IPS-NIHi7 (cell line): ENCODE results near the gene FYCO1.

Experiments
- DNase-seq: peaks from one replicate; pipeline ENCODE4 v3.0.0; 2012; ENCODE audit warnings: mixed read lengths; ENCODE audit errors: extremely low spot score

Gene FYCO1

DNA sequence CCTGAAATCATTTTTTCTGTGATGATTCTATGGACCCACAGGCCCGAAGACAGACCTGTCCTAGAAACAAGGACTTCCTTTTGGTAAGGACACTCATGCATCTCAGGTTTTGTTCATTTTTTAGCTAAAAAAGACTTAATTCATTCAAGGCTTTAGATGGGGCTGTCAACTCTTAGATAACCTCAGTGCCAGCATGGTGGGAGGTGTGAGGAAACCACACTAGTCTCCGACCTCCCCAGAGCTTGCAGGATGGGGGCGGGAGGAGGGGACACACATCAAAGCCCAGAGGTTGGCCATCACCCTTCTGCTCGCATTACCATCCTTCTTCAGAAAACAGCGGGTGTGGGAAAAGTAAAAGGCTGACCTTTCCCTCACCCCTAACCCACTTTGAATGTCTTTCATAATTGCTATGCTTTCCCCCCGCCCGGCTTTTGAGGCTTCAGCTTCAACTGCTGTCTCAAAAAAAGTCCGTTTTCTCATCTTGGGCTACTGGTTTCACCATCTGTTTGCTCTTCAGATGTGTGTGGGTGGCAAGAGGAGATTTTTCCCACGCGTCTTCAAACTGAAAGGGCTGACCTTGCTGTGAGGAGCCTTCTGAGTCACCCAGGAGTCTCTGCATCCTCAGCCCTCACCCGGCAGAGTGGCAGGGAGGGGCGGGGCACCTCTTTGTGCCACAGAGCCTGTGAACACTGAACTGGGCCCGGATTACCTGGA, 79.9 kb downstream of the FYCO1 start:
- DNase-seq: peak; percentile 57

DNA sequence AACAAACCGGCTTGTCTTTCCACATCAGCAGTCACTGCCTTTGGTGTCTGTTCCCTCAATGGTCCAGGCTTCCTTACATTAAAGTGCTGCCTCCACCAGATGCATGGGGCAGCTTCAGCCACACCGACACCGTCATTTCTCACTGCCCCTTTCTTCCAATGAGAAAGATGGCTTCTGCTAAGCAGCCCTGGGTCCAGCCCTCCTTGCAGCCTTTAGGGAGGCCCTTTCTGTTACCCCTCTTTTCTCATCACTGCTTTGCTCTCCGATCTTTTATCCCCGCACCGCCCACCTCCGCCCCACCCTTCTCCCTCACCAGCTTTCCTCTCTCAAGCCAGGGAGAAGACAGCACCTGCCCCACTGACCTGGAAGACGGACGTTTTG, 80.6 kb downstream of the FYCO1 start:
- DNase-seq: no peak

DNA sequence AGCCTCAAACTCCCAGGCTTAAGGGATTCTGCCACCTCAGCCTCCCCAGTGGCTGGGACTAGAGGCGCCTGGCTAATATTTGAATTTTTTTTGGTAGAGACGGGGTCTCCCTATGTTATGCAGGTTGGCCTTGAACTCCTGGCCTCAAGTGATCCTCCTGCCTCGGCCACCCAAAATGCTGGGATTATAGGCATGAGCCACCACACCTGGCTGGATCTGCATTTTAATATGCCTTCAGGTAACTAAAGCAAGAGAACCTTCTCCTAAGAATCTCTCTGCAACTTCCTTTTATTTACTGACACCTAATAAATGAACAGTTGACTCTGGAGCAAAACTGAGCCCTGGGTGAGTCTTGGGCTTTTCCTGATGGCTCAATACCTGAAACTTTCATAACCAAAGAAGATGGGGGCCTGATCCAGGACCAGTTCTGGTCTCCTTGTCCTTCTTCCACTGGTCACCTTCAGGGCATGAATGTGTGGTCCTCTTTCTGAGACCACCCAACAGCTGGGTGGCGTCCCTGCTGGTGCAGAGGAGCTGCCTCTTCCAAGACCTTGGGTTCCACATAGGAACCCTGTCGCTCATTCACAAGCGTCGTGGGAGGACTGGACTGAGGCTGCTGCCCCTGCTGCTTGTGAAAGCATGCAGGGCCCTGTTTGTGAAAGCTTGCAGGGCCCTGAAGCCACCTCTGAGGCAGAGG, 81.1 kb downstream of the FYCO1 start:
- no peak for DNase-seq

DNA sequence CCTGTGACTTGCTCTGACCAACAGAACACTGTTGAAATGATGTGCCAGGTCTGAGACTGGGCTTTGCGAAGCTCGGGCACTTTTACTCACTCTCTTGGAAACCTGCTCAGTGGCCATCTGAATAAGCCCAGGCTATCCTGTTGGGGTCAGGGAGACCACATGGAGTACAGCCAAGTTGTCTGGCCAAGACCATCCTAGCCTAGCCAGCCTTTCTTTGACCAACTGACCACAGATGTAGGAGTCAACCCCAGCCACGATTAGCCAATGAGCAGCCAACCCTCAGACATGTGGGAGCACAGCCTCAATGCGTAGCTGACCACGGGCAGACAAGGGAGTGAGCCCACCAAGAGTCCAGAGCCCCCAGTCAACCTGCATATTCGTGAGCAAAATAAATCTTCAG, 83.2 kb downstream of the FYCO1 start:
- DNase-seq: no peak

DNA sequence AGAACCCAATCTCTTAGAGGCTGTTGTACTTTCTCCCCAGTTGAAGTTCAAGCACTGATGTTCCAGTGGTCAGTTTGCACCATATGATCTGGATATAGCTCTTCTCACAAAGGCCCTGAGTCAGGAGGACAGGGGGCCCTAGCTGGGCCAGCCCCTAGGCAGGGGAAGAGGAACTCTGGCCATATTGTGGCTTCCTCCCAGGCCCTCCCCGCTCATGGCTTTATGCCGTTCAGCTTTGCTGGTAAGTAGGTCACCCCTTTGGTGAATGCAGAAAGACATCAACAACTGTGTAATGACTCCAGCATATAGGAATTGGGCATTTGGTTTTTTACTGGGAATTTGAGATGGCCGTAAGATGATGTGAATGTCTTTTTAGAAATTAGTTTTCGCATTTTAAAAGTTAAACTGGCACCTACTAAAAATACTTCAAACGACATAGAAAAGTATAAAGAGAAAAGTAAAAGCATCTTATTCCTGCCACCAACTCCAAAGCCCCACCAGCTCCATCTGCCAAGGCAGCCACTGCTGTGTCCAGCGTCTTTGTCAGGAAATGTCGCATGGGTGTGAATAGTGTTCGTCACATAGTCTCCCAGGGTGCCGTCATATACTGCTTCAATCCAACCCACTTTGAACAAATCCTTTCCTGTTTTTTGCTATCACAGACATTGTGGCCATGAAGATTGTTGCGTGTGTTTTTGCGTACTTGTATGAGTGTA, 84.0 kb downstream of the FYCO1 start:
- DNase-seq: no peak

DNA sequence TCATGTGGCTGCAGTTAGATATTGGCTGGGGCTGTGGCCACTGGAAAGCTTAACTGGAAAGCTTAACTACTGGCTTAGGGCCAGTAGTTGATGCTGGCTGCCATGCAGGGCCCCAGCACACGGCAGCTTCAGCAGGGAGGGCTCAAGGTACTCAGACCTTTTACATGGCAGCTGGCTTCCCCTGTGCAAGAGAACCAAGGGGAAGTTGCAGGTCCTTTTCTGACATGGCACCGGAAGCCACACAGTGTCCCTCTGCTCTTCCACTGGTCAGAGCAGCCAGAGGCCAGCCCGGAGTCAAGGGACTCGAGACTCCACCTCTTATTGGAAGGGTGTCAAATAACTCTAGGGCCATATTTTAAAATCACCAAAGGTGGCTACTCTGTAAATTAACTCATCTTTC, 84.7 kb downstream of the FYCO1 start:
- DNase-seq: no peak

DNA sequence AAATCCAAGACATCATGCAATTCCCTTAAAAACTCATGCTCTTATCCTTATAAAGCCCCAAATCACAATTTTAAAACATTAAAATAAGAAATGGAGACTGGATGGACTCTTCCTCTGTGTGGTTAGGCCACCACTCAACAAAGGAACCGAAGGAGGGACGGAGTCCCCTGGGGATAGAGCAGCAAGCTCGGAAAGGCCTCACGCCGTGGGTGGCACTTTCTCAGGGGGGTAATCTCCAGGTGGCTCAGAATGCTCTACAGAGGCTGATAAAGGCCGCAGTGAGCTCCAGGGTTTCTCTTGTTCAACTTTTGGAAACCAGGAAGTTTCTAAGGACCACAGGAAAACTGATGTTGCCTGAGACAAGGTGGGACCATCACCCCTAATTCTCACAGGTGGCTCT, 86.1 kb downstream of the FYCO1 start:
- no peak for DNase-seq

DNA sequence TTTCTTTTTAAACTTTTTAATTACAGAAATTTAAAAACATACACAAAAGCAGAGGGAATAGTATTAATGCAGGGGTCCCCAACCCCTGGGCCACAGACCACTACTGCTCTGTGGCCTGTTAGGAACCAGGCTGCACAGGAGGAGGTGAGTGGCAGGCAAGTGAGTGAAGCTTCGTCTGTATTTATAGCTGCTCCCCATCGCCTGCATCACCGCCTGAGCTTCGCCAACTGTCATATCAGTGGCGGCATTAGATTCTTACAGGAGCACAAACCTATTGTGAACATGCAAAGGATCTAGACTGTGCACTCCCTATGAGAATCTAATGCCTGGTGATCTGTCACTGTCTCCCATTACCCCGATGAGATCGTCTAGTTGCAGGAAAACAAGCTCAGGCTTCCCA, 86.9 kb downstream of the FYCO1 start:
- no peak for DNase-seq

DNA sequence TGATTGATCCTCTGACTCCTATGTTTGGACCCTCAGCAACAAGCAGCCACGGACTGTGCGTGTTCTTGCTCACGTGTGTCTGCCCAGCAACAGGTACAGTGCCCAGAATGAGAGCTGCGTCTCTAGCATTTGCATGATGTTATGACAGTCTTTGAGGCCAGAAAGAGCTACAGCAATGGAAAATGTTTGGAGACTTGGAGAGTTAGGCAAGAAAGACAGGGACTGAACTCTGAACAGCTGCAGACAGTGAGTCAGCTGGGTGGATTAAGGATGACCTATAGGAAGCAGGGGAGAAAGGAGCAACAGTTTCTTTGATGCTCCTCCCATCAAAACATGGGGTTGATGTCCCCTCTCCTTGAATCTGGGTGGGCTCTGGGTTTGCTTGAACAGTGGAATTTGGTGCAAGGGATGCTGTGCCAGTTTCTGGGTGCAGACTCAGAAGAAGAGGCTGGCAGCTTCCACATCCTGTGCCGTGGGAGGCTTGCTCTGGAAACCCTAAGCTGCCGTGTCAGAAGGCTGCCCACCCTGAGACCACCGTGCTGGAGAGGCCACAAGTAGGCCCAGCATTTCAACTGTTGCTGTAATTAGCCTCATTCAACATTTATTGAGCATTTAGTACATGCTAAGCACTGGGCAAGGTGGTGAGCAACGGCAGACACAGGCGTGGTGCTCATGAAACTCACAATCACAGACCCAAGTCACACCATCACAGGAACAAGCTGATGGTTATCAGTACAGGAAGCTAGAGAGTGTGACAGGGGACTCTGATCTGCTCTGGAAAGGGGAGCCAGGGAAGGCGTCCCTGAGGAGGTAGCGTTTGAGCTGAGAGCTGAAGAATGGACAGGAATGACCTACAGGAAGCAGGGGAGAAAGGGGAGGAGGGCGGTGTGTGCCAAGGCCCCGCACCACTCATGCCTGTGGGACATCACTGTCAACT, 87.6 kb downstream of the FYCO1 start:
- DNase-seq: no peak

DNA sequence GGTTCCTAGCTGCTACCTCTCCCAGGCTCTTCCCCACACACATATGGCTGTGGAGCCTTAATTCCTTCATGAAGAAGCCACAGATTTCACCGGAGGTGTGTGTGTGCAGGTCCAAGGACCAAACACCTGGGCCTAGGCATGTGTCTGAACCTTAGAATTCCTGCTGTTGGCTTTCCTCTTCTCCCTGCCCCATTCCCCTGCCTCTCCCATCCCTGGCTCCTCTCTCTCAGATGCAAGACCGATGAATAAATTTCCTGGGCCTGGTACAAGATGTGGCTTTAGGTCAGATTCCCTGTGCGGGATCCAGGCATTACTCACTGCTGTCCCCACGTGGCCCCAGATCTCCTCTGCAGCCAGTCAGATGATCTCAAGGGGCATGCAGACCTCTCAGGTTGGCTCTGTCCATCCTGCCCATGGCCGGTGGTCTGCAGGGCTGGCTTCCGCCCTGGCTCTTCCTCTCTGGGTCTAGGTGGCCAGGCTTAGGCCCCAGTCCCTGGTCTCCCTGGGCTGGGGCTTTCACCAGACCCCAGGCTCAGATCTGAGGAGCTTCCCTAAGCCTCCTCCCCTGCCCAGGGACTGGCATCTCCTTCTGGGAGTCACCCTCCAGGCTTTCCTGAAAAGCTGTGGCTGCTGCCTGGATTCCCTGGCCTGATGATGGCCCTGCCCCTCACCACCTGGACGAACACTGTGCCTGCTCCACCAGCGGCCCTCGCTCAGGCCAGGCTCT, 88.8 kb downstream of the FYCO1 start:
- peak; percentile 74 for DNase-seq

DNA sequence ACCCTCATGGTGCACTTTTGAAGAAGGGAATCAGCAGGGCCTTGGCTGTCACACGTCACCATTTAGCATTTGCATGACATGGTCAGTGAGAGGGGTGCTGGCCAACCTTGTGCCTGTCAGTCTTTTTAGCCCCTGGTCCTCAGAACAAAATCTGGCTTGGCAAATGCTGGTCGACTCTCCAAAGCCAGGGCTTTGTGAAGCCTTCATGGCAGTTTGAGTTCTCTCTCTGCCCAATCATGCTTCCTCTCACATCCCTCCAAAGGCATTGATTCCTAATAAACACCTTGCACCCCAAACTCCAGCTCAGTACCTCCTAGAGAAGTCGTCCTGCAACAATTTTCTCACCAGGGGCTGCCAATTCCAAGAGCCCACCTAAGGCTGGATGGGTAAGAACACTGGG, 89.9 kb downstream of the FYCO1 start:
- no peak for DNase-seq

DNA sequence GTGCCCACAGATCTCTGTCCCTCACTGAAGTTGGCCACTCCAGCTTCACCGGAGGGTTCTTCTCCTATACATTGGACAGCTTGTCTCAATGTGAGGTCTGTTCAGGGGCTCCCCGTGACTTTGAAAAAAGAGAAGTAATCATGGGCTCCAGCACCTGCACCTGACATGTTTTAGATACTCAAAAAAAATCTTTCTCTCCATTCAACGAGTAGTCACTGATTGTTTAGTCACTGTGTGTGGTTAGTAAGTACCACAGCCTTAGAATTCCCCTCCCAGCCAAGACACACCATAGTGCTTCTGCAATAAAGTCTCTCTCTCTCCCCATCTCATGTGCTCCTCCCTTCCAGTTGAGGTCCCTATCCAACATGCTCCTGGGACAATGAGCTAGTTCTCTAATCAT, 90.7 kb downstream of the FYCO1 start:
- DNase-seq: no peak

DNA sequence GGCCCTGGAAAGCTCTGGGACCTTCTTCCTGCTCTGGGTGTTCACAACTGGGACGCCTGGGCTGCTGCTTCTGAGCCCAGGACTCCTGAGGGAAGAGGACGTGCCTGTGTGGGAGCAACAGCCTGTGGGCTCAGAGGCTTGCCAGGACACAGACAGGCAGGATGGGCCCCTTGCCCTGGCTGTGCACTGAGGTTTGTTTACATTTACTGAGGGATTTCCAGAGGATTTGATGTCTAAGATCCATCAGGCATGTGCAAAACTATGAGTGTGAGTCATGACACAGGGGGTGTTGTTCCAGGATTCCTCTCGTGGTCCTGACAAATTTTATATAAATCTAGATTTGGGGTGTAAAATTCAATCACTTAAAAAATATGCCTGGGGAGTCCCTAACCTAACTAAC, 98.7 kb downstream of the FYCO1 start:
- DNase-seq: no peak

DNA sequence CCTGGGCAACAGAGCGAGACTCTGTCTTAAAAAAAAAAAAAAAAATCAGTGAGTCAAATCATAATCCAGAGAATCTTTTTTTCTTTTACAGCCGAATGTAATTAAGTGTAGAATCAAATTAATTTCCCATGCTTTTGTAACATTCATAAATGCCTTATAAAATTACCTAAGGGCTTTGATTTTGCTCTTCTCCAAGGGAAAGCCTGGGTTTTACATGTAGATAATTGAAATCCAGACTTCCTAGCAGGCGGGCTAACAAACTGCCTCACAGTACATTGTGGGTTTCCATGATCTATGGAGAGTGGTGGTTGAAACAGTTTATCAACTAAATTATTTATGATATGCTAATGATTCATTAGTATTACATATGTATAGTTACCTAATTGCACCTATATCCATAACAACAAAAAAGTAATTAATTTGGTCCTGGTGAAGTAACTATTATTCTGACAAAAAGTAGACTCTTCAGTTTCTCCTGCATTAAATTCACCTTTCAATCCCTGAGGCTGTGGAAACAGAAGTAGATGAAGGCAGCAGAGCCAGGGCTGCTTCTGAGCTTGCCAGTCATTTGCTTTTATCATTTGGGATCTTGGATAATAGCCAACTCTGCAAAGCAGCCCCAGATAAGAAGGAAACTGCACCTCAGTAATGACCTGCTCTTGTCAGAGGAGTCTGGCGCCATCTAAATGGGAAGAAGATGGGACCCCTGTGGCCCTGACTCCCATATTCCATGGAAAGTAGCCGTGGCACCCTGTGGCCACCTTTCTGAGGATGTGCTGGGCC, 99.7 kb downstream of the FYCO1 start:
- no peak for DNase-seq

DNA sequence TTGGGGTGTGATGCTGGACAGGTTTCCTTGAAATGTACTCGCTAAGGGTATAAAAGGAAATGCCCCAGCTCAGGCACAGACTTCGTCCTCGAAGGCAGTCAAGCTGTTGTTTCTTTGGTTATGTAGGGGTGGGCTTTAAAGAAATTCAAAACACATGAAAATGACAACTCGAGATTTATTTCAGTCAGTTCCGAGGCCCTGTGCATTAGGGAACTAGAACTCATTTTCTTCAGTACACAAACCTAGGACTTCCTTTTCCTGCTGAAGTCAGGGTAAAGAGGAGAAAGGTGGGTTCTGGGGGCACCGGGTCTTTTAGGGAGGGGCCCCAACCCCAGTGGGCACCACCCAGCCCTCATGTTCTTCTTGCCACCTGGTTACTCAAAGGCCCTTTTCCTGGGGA, 101.6 kb downstream of the FYCO1 start:
- no peak for DNase-seq

DNA sequence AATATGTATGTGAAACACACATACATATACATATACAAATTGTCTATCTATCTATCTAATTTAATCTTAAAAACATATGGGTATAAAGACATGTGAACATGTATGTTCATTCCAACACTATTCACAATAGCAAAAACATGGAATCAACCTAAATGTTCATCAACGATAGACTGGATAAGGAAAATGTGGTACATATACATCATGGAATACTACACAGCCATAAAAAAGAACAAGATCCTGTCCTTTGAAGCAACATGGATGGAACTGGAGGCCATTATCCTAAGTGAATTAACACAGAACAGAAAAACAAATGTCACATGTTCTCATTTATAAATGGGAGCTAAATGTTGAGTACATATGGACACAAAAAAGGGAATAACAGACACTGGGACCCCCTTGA, 103.5 kb downstream of the FYCO1 start:
- no peak for DNase-seq

DNA sequence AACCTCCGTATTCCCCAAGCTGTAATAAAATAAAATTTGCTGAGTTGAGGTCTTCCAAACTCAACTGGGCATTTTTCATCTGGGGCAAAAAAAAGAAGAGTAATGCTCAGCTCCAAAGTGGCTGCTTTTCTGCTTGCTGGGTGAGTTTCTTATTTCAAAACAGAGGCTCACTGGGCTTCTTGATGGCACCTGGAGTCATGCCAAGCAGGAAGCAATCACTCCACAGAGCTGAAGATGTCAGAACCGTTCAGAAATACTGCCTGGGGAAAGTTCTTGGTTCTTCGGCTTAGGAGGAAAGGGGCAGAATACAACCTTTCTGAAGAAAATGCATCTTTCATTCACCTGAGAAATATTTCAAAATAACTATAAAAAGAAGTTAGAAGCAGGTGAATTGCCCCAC, 105.2 kb downstream of the FYCO1 start:
- DNase-seq: no peak

DNA sequence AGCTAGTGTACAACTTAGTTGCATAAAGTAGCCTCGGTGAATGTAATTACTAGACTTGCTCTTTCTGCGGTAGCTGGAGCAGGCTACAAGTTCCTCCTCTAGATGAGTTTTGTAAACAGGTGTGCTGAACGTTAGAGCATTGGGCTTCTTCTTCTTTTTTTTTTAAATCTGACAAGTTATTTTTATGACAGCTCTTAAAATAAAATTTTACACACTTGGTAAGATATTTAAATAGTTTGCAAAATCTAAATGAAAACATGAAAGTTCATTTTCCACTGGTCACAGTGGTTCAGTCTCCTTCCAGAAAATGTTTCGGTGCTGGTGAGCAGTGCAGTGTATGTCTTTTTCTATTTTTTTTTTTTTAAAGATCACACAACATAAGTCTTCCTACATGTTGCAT, 106.3 kb downstream of the FYCO1 start:
- no peak for DNase-seq

DNA sequence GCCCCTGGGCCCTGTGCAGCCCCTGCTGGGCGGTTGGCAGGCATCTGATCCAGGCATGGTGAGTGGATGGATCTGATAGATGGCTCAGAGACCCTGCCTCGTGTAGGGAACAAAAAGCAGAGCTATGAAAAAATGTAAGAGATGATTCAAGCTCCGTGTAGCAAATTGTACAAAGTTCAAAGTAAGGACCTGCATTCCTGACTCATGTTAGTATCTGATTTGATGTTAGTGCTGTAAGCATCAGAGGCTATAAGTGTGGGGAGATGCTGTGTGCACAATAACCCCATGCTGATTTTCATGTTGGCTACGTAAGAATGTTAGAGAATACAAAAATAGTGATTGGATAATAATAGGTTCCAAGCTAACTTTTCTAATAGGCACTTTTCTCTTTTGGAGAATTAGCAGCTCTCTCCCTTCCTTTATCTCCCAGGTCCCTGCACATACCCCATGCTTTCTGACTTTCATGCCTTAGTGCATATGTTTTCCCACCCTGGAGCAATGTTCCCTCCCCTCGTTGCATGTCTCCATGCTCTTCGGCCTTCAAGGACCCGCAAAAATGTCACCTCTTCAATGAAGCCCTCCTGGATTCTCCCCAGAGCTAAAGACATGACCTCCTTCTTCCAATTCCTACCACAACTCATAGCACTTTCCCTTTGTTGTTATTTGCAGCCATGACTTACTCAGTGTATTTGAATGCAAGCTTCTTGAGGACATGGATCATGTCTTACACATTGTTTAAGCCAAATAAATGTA, 107.7 kb downstream of the FYCO1 start:
- DNase-seq: no peak

DNA sequence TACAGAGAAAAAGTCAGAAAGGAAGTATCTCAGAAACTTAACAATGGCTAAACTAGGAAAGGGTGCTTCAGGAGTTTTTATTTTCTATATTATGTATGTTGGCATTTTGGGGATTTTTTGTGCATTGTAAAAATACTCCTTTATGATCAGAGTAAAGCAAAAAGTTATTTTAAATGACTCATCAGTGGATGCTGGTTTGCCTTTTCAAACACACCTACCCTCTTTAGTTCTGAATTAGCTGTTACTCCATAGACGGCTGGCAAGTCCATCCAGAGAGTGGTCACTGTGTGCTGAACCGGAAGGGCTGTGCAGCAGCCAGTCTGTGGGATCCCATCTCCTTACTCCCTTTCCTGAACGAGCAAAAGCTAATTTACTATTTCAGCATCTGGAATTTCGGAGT, 108.3 kb downstream of the FYCO1 start:
- no peak for DNase-seq
